ENCODE data around the gene MC3R. TPM values are rescaled to one million over a fixed set of nuclear protein-coding genes. Genes with fewer than 3 reads are reported as not detected.

The MC3R gene
- total RNA-seq, 8 experiments from 2014 or later, result 0.42 to 0.84 (median 0.62) TPM; not detected in 5

- Histone ChIP-seq H3K4me1 (replicated peaks in 1 of 2) (no peaks in the 10 kb centered on the region), H3K4me3 (no peak overlapping the region), H3K27ac (no peak overlapping the region)
- WGBS, 10 experiments, result 80 to 88% methylated on average over 1 to 3 of the region's 4 CpGs; no CpG with 5 or more reads in 8 of the 10 experiments
- ATAC-seq (replicated peaks in 6 of 8), result no peak
- in situ Hi-C loops (cut with MboI; ENCODE audit: low pct_unique_long_range_greater_than_20kb in 2 of 9, low sequenced_read_pairs in 9 of 9, unreplicated experiment in 9 of 9), result no loop called here
Observed at GRCh38 chr20:56271974-56272373, 23.4 kb downstream of the MC3R start.

- H3K27ac ChIP-seq, result no peak overlapping the region
- no peak overlapping the region for H3K4me3 ChIP-seq
- 0 to 90% (median 53%) methylated on average over 2 of the region's 2 CpGs; no CpG with 5 or more reads in 4 of the 10 experiments for WGBS, 10 experiments
- in situ Hi-C loops (cut with MboI; ENCODE audit: low pct_unique_long_range_greater_than_20kb in 2 of 9, low sequenced_read_pairs in 9 of 9, unreplicated experiment in 9 of 9), result no loop called here
- no peaks in the 10 kb centered on the region for H3K4me1 ChIP-seq (replicated peaks in 1 of 2)
- ATAC-seq (replicated peaks in 6 of 8), result no peak
Observed at GRCh38 chr20:56273491-56273890, 25.0 kb downstream of the MC3R start.

GRCh38 chr20:56274156-56274555, 25.6 kb downstream of the MC3R start:
- Histone ChIP-seq H3K4me1 (replicated peaks in 1 of 2) (no peaks in the 10 kb centered on the region), H3K27ac (no peak overlapping the region), H3K4me3 (no peak overlapping the region)
- no peak for ATAC-seq (replicated peaks in 6 of 8)
- in situ Hi-C loops (cut with MboI; ENCODE audit: low pct_unique_long_range_greater_than_20kb in 2 of 9, low sequenced_read_pairs in 9 of 9, unreplicated experiment in 9 of 9), result no loop called here
- 0 to 100% (median 41%) methylated on average over 1 to 5 of the region's 6 CpGs; no CpG with 5 or more reads in 3 of the 10 experiments for WGBS, 10 experiments

- in situ Hi-C loops (cut with MboI; ENCODE audit: low pct_unique_long_range_greater_than_20kb in 2 of 9, low sequenced_read_pairs in 9 of 9, unreplicated experiment in 9 of 9), result no loop called here
- Histone ChIP-seq H3K27ac (no peak overlapping the region), H3K4me3 (no peak overlapping the region), H3K4me1 (replicated peaks in 1 of 2) (no peaks in the 10 kb centered on the region)
- no peak for ATAC-seq (replicated peaks in 6 of 8)
- 7 to 80% (median 38%) methylated on average over 1 to 2 of the region's 2 CpGs; no CpG with 5 or more reads in 1 of the 10 experiments for WGBS, 10 experiments
Observed at GRCh38 chr20:56278196-56278595, 29.7 kb downstream of the MC3R start.

- H3K4me3 ChIP-seq, result no peak overlapping the region
- no peak overlapping the region for H3K27ac ChIP-seq
- ATAC-seq (replicated peaks in 6 of 8), result no peak
- in situ Hi-C loops (cut with MboI; ENCODE audit: low pct_unique_long_range_greater_than_20kb in 2 of 9, low sequenced_read_pairs in 9 of 9, unreplicated experiment in 9 of 9), result no loop called here
- no peaks in the 10 kb centered on the region for H3K4me1 ChIP-seq (replicated peaks in 1 of 2)
- 37 to 100% (median 82%) methylated on average over 1 to 3 of the region's 3 CpGs; no CpG with 5 or more reads in 1 of the 10 experiments for WGBS, 10 experiments
Observed at GRCh38 chr20:56285496-56285895, 37.0 kb downstream of the MC3R start.

- ATAC-seq (replicated peaks in 6 of 8), result peak in 3 of 8 experiments; percentile 42 to 48 (median 47)
- in situ Hi-C loops (cut with MboI; ENCODE audit: low pct_unique_long_range_greater_than_20kb in 2 of 9, low sequenced_read_pairs in 9 of 9, unreplicated experiment in 9 of 9), result no loop called here
- no peak overlapping the region for H3K4me3 ChIP-seq
- 14 to 94% (median 73%) methylated on average over 1 to 4 of the region's 5 CpGs; no CpG with 5 or more reads in 3 of the 10 experiments for WGBS, 10 experiments
- H3K27ac ChIP-seq, result no peak overlapping the region
- H3K4me1 ChIP-seq (replicated peaks in 1 of 2), result no peaks in the 10 kb centered on the region
Observed at GRCh38 chr20:56289652-56290051, 41.1 kb downstream of the MC3R start.

GRCh38 chr20:56299362-56299761, 50.8 kb downstream of the MC3R start:
- in situ Hi-C loops (cut with MboI; ENCODE audit: low pct_unique_long_range_greater_than_20kb in 2 of 9, low sequenced_read_pairs in 9 of 9, unreplicated experiment in 9 of 9), result no loop called here
- no peak for ATAC-seq (replicated peaks in 6 of 8)

More at GRCh38 chr20:56299362-56299761, 50.8 kb downstream of the MC3R start:
- Histone ChIP-seq H3K4me3 (no peak overlapping the region), H3K27ac (no peak overlapping the region), H3K4me1 (replicated peaks in 1 of 2) (no peaks in the 10 kb centered on the region)
- 0 to 60% (median 59%) methylated on average over 1 of the region's 1 CpG; no CpG with 5 or more reads in 6 of the 10 experiments for WGBS, 10 experiments

Other genes starting within 250 kb of the MC3R start
- under 1 TPM in 6 of 8 experiments, not detected in 2; 0.10 to 0.76 (median 0.30) TPM for gene CBLN4, start 243.2 kb upstream of the MC3R start, total RNA-seq
- gene FAM210B, start 110.2 kb downstream of the MC3R start, total RNA-seq, result 10 to 100 TPM; 12.4 to 41.3 (median 23.9) TPM
- 10 to 100 TPM in 3 of 8 experiments, 1 to 10 TPM in 5; 2.1 to 46.6 (median 6.3) TPM for gene AURKA, start 143.5 kb downstream of the MC3R start, total RNA-seq
- gene CSTF1, start 143.9 kb downstream of the MC3R start, total RNA-seq, result 10 to 100 TPM; 17.0 to 39.8 (median 24.1) TPM
- 1 to 10 TPM in 1 of 8 experiments, under 1 TPM in 6, not detected in 1; 0.09 to 2.6 (median 0.17) TPM for gene CASS4, start 163.5 kb downstream of the MC3R start, total RNA-seq
- 10 to 100 TPM; 71.5 to 90.5 (median 74.8) TPM for gene RTF2, start 219.9 kb downstream of the MC3R start, total RNA-seq

Data from motor neuron (in vitro differentiated cells).